A172 (cell line): ENCODE results near the gene SELP. TPM values are rescaled to one million over a fixed set of nuclear protein-coding genes. Genes with fewer than 3 reads are reported as not detected.

Experiments
- DNase-seq: peaks from one replicate; pipeline ENCODE4 v3.0.0-alpha.2; 2015; ENCODE audit warnings: low spot score
- total RNA-seq: library from RNA; depleted of rRNA; stranded (reverse); fragments of >200 nt; shearing (Covaris generic); gene quantifications from 2 replicates; pipeline ENCODE4 v1.2.3, GENCODE V29; 2014

SELP gene
- total RNA-seq, 1 experiment from 2014 or later, result not detected

DNA sequence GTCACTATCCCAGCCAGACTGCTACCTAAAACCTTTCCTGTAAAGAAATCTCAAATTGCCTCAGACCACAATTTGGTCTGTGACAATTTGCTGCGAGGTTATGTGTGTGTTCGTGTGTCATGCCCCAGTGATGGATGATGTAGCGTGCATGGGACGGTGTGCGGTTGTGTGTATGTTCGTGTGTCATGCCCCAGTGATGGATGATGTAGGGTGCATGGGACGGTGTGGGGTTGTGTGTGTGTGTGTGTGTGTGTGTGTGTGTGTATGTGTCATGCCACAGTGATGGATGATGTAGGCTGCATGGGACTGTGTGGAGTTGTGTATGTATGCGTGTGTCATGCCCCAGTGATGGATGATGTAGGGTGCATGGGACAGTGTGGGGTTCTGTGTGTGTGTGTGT is 9.4 kb downstream of the SELP start:
- DNase-seq, result no peak

DNA sequence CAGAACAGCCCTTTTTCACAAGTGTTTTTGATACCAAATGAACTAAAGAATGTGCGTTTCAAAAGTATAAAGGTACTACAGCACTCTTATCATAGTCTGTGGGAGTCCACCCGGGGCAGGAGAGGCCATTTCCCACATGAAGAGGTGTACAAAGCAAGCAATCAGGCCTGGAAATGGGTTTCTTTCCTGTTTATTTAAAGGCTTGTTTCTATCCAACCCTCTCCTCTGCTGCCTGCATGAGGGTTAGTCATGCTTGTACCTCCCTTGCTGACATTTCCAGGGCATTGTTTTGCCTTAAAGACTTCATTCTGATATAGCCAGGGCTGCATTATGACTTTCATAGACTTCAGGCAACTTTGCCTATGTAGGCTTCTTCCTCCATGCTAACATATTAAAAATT is 11.6 kb downstream of the SELP start:
- no peak for DNase-seq

DNA sequence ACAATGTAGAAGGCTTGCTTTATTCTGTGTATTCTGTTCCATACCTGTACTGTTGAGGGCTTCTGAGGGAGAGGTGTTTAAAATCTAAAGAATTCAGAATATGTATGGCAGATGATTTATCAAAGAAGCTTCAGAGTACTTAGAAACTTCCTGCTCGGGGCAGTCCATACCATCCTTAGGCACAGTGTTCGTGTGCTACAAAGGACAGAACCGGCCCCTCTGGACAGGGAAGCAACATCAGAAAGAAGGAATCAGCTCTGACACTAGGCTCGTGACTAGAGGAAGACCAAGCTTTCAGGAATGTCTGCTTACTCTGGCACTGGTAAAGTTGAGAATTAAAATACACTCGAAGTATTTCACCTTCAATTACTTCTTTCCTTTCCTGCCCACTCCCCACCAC is 14.1 kb downstream of the SELP start:
- no peak for DNase-seq

DNA sequence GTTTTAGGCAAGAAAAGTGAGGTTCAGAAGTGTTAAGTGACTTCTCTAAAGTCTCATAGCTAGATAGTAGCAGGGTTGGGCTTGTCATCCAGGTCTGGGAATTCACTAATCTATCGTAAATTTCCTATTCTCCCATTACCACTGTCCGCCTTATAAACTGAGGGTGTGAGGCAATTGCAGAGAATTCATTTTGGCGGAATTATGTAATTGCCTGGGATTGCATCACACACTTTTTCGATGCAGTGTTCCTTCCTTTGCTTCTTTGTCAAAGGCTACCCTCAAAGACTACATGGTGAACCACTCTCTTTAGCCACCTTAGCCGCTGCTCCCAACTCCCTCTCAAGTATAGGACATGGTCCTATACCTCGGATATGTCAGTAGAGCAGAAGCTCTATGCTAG is 19.1 kb downstream of the SELP start:
- DNase-seq, result no peak

DNA sequence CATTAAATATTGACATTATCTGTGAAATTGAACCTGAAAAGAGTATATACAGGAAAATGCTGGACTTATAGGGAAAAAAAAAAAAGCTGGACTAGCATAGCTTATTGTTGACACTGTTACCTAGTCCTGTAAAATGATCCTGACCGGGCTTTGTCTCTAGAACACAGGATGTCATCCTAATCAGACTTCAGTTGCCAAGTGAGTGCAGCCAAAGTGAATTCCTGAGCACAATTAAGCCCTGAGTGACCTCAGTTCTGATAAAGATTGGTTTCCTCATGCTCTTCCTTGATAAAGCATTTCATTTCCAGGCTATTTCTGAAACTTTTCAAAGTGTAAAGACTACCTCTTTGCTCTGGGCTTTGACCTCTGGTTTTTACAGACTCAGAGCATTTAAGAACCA is 19.8 kb downstream of the SELP start:
- DNase-seq, result no peak

DNA sequence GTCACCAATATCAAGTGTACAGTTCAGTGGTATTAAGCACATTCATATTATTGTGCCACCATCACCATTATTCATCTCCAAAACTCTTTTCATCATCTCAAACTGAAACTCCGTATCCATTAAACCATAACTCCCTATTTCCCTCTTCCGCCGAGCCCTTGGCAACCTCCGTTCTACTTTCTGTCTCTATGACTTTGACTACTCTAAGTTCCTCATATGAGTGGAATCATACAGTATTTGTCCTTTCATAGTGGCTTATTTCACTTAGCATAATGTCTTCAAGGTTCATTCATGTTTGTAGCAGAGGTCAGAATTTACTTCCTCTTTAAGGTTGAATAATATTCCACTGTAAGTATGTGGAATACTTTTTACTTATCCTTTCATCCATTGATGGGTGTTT is 21.7 kb downstream of the SELP start:
- DNase-seq, result no peak

DNA sequence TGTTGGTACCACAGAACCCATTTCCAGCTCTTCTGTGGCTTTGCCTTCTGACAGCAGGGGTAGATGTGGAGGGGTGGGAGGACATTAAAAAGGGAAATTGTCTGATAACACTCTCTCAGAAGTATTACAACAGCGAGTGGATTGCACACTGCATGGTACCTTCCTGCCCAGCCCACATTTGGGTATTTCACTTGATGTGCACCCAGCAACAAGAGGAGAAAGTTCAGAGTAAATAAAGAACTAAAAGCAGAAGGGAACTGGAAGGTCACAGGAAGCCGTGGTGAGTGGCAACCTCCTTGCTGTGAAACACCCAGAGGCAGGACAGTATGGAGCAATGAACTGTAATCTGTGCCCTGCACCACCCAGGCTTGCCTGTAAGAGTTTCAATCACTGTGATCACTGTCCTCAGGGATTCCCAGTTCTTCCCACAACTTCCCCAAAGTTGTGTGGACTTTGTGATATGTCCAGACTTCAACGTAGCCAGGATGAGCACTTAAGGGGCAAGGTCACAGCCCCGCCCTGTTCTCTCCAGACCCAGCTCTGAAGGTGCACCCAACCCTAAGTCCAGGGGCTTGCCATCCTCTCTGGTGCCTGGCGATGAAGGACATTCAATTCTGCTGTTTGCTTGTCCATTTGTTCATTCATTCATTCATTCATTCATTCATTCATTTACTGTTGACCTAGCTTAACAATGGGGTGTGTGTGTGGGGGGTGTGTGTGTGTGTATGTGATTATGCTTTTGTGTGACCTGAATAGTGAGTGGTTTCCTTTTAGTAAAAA is 25.0 kb downstream of the SELP start:
- no peak for DNase-seq

DNA sequence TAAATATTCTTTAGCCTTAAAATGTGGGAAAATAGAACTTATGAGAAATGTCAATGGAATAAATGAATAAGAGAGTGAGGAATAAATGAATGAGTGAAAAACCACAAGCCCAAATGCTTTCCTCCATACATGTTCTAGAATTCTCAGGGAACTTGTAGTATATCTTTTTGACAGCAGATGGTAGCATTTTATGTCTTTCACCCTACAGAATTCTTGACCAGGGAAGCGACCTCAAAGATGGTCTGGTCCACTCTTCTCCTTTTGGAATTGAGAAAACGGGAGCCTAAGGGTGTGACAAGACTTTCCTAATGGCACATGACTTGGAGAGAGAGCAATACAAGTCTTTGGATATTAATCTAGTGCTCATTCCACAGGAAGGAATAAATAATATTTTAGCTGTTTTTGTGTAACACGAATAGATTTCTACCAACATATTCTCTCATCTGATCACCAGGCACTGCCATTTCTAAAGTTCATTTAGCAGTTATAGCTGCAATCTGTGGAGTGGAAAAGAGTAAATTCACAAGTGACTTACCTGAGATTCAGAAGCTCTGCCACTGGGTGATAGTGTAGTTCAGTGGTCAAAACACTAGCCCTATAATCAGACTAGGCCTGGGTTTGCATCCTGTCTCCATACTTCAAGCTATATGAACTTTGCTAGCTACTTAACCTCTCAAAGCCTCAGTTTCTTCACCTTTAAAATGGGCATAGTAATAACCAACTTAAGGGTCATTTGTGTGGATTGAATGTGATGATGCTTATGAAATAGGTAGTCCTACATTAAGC is 28.6 kb downstream of the SELP start:
- peak; percentile 27 for DNase-seq

DNA sequence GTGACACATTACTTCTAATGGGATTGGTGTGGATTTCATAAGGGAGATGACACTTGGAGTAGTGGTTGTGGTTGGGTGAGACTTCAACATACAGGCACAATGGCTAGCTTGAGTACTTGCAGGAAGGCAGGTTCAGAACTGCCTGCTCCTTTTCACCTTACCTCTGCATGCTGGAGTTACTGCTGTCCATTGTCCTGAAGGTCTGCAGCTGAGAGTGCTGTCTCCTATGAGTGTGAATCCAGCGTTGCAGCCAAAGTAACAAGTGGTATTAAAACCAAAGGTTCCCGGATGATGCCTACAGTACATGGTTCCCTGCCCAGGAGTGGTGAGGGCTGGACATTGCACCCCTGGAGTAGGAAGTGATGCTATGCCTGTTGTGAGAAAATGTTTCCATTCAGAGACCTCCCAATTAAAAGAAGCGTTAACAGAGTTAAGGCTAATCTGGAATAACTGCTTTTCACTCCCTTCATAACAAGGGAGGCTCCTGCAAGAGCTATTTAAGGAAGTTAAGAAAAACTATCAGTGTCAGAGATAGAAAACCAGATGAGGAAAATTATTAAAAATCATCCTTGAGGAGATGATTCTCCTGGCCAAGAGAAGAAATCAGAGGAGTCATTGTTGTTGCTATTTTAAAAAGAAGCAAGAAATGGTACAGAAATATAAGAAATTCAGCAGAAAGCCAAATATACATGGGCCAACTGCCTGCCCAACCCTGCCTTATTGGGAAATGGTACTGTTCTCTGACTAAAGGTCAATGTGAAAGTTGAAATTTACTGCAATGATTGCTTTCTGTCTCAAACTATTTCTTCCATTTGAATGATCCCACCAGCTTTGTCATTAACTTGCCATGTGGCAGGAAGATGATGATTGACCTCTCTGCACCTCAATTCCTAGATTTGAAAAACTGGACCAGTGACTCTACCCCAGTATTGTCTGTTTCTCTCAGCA is 33.9 kb downstream of the SELP start:
- peak; percentile 31 for DNase-seq

DNA sequence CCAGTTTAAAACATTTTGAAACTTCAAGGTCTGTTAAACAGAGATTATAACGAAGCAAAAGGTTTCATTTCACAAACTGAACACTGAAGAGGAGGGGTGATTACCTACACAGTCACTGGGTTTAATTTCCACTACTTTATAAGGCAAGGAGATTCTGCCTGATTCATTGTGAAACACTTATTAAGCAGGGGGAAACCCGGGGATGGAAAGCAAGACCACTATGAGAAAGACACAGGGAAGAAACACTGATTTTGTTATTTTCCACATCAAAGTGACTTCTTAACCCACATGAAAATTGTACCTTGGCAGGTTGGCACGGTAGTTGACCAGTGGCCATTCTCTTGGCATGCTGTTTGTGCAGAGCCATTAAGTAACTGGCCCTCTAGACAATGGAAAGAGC is 35.5 kb downstream of the SELP start:
- DNase-seq, result no peak

DNA sequence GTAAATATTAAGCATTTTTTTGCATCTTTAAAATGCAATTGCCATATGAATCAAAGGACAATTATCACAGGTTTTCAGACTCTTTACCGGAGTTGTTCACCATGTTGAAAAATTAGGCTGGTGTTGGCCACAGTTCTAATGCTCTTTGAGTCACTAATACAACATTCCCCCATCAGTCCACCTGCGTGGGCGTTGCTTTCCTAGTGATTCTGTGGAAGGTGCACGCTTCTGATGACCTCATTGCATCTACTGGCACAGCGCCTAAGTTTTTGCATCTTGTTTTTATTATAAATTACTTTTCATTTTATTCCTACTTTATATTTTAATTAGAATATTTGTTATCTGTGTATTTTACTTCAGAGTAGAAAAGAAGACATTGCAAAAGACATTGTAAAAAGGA is 39.0 kb downstream of the SELP start:
- DNase-seq, result no peak

DNA sequence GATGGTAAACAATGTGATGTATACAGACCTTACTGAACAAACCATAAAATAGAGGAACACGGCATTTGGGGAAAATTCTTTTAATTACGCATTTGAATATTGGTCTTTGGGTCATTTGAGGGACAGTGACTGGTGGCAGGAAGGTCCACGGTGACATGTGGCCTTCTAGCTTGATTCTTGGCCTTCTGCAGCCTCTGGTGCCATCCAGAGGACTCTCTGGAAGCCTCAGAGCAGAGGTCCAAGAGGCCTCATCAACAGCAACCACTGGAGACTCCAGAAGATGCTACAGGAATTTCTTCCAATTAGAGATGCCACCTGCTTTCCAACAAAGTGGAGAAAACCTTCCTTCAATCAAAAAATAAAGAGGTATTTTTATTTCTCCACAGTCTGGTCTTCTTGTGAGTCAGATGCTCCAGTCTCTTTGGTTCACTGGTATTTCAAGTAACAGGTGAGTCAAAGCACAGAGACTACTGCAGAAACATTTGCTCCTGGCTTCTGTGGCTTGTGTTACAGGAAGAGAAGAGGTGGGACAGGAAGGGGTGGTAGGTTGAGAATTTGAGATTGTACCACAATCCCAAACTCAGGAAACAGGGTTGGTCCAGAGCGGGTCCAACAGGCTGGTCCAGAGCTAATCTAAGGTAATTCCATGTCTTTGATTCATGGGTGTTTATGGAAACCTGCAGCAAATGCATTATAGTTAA is 41.0 kb downstream of the SELP start:
- DNase-seq, result no peak

DNA sequence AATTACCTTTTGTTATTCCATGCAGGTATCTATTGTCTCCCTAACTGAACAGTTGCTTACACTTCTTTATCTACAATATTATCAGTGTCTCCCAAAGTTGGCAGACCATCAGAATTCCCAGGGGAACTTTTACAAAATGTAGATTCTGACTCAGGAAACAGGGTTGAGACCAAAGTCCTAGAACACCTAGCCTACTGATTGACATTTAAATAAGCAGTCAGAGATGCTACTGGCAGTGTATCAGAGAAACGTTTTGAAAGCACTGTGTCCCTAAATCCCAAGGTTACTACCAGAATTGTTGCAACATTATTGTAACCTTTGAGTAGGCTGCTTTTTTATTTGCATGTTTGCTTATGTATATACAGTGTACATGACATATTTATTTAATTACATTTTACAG is 41.8 kb downstream of the SELP start:
- no peak for DNase-seq

DNA sequence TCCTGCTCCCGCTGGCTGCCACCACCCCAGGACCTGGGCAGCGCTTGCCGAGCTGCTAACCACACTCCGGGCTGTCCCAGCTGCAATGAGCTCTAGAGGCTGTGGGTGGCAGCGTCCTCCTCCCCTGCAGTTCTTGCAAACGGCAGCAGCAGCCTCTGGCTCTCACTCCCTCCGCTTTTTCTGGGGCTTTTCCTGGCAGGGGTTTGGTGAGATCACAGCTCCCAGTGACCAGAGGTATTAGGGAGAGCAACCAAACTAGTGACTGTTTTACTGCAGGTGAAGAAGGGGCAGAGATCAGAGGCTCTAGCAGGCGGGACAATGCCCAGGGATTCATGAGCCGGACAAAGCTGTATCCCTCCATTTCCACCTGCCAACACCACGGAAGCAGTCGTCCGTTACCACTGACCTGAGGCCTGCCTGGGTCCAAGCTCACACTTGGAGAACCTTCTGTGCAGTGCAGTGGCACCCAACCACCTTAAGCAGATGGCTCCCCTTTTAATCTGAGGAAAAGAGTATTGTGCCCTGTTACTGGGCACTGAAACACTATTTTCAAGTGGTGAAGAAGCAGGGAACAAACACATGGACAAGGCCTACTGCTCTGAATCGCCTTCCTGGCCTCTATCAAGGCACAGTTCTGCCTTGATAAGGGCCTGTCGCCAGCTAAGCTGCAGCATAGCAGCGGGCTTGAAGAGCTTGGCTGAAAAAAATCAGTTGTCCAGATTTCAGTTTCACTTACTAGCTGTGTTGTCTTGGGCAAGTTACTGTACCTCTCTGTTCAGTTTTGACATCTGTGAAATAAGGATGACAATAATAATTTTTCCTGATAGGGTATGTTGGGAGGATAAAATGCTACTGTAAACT is 43.3 kb downstream of the SELP start, which contains the start of gene F5:
Gene F5 (minus strand): TSS at position 87 of the 861 bp plus-strand sequence. CDS start 95 bp downstream, outside the sequence.
- DNase-seq, result peak; percentile 63

DNA sequence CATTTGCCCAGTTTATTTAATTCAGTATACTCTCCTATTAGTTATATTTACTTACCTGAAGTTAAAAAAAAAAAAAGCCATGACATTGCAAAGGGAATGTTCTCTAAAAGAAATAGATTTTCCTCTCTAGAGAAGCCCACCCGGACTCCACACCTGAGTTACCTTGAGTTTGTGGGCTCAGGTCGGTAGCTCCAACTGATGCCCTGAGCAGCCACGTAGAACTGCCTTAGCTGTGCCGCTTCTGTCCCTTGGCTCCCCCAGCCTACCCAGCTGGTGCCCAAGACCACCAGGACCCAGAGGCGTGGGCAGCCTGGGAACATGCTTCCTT is 43.9 kb downstream of the SELP start:
- no peak for DNase-seq

DNA sequence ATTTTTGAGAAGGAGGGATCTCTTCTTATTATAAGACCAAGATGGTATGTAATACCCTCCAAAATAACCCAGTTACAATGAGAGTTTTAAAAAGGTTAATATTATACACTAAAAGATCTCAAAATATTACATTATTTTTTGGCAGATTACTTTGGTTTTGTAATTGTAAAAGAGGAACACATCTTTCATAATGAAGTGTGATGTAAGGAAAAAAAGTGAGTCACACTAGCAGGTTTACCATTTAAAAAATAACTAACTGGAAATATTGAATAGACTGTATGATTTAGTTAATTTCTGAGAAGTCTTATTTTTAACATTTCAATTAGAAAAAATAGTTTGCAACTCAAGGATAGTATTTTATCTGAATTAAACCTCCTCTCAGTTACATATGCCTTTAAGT is 44.7 kb downstream of the SELP start:
- DNase-seq, result no peak

DNA sequence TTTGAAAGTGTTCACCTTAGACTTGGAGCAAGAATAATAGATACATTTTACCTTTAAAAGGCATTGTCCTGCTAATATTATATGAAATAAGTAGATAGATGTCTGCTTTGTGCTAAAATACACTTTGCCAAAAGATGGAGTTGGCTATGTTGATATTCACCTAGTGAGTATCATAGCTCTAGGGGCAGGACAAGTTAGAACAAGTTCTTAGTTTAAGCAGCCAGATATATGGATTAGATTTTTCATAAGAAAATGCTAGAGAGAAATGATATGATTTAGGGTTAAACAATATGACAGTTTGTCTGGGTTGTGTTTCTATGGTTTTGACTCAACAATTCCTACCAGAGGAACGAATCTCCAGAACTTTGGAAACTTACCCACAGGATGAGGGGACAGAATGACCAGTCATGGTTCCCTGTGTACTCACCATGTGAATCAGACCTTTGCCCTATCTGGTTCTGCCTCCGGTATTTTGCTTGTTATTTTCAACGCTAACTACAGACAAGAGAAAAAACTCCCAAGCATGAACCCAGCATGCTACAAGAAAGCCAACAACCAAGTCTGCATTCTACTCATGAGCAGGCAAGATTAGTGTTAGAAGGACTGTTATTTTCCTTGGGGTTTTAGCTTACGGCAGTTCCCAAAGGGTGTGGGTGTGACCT is 45.3 kb downstream of the SELP start:
- no peak for DNase-seq

DNA sequence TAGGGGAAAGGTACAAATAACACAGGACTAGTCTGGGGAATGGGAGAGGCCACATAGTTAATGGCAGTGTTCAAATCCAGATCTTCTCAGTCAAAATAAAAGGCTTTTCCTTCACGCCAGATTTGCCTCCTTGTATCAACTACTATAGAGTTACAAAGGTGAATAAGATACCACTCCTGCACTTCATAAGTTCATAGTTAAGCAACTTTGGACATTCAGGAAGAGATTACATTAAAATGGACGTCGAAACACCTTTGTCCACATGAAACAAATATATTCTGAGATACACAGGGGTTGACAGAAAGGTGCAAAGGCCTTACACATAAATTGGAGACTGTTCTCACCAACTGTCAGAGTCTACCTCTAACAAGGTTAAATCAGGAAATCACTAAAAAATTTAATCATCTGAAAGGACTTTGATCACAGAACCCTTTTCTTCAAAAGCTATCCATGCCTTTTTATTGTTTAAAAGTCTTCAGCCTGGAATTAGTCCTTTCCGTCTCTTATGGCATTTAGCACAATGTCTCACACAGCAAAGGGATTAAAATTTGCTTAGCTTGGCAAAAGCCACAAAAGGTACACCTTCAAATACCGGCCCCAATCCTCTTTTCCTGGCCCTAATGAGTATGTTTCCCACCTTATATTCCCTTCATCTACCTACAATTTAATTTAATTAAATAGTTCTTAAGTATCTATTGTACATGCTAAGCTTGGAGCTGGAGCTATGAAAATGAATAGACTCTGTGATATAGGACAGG is 51.8 kb downstream of the SELP start:
- no peak for DNase-seq

DNA sequence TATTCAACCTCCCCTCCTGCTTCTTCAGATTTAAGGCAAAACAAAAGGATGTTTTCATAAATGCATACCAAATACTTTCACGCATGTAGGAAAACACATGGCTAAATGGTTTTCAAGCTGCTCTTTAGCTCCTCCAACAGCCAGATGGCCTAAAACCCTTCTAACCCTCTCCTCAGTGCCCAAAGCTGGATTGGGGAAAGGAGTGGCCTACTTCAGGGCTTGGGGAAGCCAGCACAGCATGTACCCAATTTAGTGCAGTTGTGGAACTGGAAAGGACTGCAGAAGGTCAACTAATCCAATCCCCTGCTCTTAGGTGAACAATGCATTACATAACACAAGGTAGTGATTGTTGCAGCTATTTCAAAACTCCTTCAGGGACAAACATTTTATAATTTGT is 53.0 kb downstream of the SELP start:
- no peak for DNase-seq
